ENCODE data around the gene PITPNM1. TPM values are rescaled to one million over a fixed set of nuclear protein-coding genes. Genes with fewer than 3 reads are reported as not detected.
"Not testable (repeated sequence)": the region's sequence is repeated elsewhere in the genome, so short reads cannot be mapped to it uniquely, and the experiment has no call there.

Gene PITPNM1
- total and polyA plus RNA-seq, 2 experiments from 2014 or later: 10.8 to 30.7 TPM

DNA sequence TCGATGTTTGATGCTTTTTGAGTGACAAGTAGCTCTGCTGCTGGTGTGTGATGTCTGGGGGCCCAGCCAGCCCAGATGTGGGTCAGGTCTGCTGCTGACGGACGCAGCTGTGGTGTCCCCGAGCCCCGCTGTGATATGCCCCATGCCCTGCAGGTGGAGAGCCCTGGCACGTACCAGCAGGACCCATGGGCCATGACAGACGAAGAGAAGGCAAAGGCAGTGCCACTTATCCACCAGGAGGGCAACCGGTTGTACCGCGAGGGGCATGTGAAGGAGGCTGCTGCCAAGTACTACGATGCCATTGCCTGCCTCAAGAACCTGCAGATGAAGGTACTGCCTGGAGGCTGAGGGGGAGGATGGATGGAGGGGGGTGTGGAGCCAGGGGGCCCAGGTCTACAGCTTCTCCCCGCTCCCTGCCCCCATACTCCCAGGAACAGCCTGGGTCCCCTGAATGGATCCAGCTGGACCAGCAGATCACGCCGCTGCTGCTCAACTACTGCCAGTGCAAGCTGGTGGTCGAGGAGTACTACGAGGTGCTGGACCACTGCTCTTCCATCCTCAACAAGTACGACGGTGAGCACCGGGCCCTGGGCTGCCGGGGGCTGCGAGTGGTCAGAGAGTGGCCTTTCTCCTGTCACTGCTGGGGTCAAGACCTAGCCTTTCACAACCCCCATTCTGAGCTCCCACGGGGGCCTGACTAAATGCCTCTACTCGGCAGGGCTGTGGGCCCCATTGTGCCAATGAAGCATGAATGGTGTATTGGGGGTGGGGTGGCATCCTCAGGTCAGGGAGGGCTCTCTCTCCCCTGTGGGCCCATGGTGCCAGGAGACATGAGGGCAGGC, 15.1 kb downstream of the PITPNM1 start:
- in situ Hi-C loops (cut with MboI): no loop called here

DNA sequence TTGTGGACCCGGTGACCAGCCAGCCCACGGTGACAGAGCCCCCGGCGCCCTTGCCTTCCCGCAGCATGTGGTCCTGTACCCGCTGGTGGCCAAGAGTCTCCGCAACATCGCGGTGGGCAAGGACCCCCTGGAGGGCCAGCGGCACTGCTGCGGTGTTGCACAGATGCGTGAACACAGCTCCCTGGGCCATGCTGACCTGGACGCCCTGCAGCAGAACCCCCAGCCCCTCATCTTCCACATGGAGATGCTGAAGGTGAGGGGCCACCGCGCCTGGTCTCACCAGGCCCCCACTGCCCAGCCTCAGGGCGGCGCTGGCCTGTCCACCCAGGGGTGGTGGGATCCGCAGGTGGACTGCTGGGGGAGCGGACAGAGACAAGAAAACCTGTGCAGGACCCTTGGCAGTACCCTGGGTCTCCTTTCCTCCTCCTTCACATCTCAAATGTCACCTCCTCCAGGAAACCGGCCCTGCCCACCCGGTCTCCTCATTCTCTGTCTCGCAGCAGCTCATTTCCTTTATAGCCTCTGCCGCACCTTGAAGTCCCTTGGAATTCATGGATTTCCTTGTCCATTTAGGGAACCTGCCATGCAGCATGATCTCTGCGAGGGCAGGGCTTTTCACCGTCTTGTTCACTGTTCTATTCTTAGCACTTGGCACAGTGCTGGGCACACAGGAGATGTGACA, 15.8 kb downstream of the PITPNM1 start:
- H3K4me1 ChIP-seq (ENCODE audit: insufficient read depth): no peaks in the 10 kb centered on the region
- no peak overlapping the region for H2AFZ ChIP-seq
- H3K79me2 ChIP-seq (ENCODE audit: insufficient read depth): peaks cover 12% of the 10 kb centered on the region; the same call in 1 of the 2 replicates
- no peaks in the 10 kb centered on the region for H3F3A ChIP-seq (ENCODE audit: insufficient read depth)
- H3K4me2 ChIP-seq (ENCODE audit: unreplicated experiment): no peak overlapping the region
- no peaks in the 10 kb centered on the region for H3K9me2 ChIP-seq (ENCODE audit: insufficient read depth)
- TF ChIP-seq EZH2phosphoT487 (IDR thresholded peaks at IDR 0.05; ENCODE audit: insufficient read depth, low read depth) (no peak), EZH2 (IDR thresholded peaks at IDR 0.05; ENCODE audit: insufficient read depth, poor library complexity, severe bottlenecking) (no peak)
- no peaks in the 10 kb centered on the region for H4K20me1 ChIP-seq (ENCODE audit: insufficient read depth)
- H3K9ac ChIP-seq: no peak overlapping the region
- DNase-seq: no peak
- no peak overlapping the region for H3K27ac ChIP-seq
- H3K9me3 ChIP-seq (ENCODE audit: low read depth): no peaks in the 10 kb centered on the region
- in situ Hi-C loops (cut with MboI): no loop called here
- no peaks in the 10 kb centered on the region for H3K36me3 ChIP-seq (ENCODE audit: low read depth)
- 90 to 91% methylated on average over 23 of the region's 25 CpGs for WGBS, 2 experiments (ENCODE audit: low coverage in 1 of 2, low lambda C conversion rate in 2 of 2, missing lambda C conversion rate in 2 of 2)
- no peaks in the 10 kb centered on the region for H3K27me3 ChIP-seq (replicated peaks; ENCODE audit: insufficient read depth)
- no peak overlapping the region for H3K4me3 ChIP-seq

More for the DNA sequence above, 15.1 kb downstream of the PITPNM1 start:
- Histone ChIP-seq H3K4me2 (ENCODE audit: unreplicated experiment) (no peak overlapping the region), H3K27ac (no peak overlapping the region), H4K20me1 (ENCODE audit: insufficient read depth) (no peaks in the 10 kb centered on the region), H3K79me2 (ENCODE audit: insufficient read depth) (0 out of 2 replicates have a peak, but pooled peaks cover 9% of the 10 kb centered on the region), H3K9ac (no peak overlapping the region), H3K27me3 (replicated peaks; ENCODE audit: insufficient read depth) (no peaks in the 10 kb centered on the region), H3K4me1 (ENCODE audit: insufficient read depth) (no peaks in the 10 kb centered on the region), H3K9me3 (ENCODE audit: low read depth) (no peaks in the 10 kb centered on the region), H3F3A (ENCODE audit: insufficient read depth) (no peaks in the 10 kb centered on the region), H3K9me2 (ENCODE audit: insufficient read depth) (no peaks in the 10 kb centered on the region), H2AFZ (no peak overlapping the region), H3K4me3 (no peak overlapping the region), H3K36me3 (ENCODE audit: low read depth) (no peaks in the 10 kb centered on the region)
- WGBS, 2 experiments (ENCODE audit: low coverage in 1 of 2, low lambda C conversion rate in 2 of 2, missing lambda C conversion rate in 2 of 2): 91 to 92% methylated on average over 22 to 23 of the region's 23 CpGs
- TF ChIP-seq EZH2phosphoT487 (IDR thresholded peaks at IDR 0.05; ENCODE audit: insufficient read depth, low read depth): no peak
- TF ChIP-seq EZH2 (IDR thresholded peaks at IDR 0.05; ENCODE audit: insufficient read depth, poor library complexity, severe bottlenecking): no peak
- DNase-seq: no peak

DNA sequence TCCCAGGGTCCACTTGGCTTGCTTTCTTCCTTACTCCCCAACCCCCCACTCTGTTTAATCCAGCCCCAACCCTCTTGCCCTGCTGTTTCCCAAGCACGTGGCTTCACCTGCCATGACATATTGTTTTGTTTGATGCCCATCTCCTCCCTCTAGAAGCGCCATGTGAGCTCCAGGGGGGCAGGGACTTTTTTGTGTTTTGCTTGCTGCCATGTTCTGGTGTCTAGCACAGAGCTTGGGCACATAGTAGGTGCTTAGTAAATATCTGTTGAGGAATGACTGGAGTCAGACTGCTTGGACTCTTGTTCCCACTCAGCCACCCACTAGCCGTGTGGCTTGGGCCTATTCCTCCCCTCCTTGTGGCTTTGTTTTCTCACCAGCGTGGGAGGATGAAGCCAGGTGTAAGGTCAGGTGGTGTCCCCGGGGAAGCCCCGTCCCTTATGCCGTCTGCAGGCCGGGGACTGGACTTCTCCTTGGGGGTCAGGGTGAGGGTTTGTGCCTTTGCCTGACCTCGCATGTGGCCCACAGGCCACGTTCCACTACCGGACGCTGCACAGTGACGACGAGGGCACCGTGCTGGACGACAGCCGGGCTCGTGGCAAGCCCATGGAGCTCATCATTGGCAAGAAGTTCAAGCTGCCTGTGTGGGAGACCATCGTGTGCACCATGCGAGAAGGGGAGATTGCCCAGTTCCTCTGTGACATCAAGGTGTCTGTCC, 18.5 kb downstream of the PITPNM1 start:
- no peaks in the 10 kb centered on the region for H3K9me2 ChIP-seq (ENCODE audit: insufficient read depth)
- no peaks in the 10 kb centered on the region for H3K9me3 ChIP-seq (ENCODE audit: low read depth)
- H3K36me3 ChIP-seq (ENCODE audit: low read depth): no peaks in the 10 kb centered on the region
- H3K27me3 ChIP-seq (replicated peaks; ENCODE audit: insufficient read depth): no peaks in the 10 kb centered on the region
- no peak overlapping the region for H3K4me3 ChIP-seq
- peaks cover 7% of the 10 kb centered on the region; the same call in 1 of the 2 replicates for H3K4me1 ChIP-seq (ENCODE audit: insufficient read depth)
- in situ Hi-C loops (cut with MboI): no loop called here
- H3K9ac ChIP-seq: no peak overlapping the region
- H2AFZ ChIP-seq: no peak overlapping the region
- no peak overlapping the region for H3K27ac ChIP-seq
- TF ChIP-seq EZH2phosphoT487 (IDR thresholded peaks at IDR 0.05; ENCODE audit: insufficient read depth, low read depth) (no peak), EZH2 (IDR thresholded peaks at IDR 0.05; ENCODE audit: insufficient read depth, poor library complexity, severe bottlenecking) (no peak)
- H3F3A ChIP-seq (ENCODE audit: insufficient read depth): no peaks in the 10 kb centered on the region
- 87 to 91% methylated on average over 19 to 20 of the region's 20 CpGs for WGBS, 2 experiments (ENCODE audit: low coverage in 1 of 2, low lambda C conversion rate in 2 of 2, missing lambda C conversion rate in 2 of 2)
- DNase-seq: no peak
- H3K79me2 ChIP-seq (ENCODE audit: insufficient read depth): peaks cover 24% of the 10 kb centered on the region
- H3K4me2 ChIP-seq (ENCODE audit: unreplicated experiment): no peak overlapping the region
- no peaks in the 10 kb centered on the region for H4K20me1 ChIP-seq (ENCODE audit: insufficient read depth)

DNA sequence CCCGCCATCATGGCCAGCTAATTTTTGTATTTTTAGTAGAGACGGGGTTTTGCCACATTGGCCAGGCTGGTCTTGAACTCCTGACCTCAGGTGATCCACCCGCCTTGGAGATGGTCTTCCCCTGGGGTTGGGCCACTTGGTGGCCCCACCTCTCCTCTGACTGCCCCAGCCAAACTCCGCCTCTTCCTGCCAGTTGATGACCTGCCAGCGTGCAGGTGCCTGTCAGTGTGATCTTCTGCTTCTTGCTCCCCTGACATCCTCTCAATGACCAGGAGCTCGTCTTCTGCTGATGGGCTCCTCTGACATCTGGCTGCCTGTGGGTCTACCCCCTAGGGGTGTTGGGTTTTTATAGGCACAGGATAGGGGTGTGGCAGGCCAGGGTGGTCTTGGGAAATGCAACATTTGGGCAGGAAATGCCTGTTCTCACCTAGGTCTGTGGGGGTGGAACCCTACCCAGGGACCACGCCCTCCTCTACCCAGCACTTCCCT, 19.2 kb downstream of the PITPNM1 start:
- not testable (repeated sequence) for DNase-seq, H3K9ac ChIP-seq

More for the DNA sequence above, 19.2 kb downstream of the PITPNM1 start:
- H3K4me2 ChIP-seq (ENCODE audit: unreplicated experiment); H3K4me1 ChIP-seq (ENCODE audit: insufficient read depth); H3K4me3 ChIP-seq; H3K27me3 ChIP-seq (replicated peaks; ENCODE audit: insufficient read depth); H3K27ac ChIP-seq; in situ Hi-C loops (cut with MboI); H3K36me3 ChIP-seq (ENCODE audit: low read depth); H3K9me3 ChIP-seq (ENCODE audit: low read depth); H3F3A ChIP-seq (ENCODE audit: insufficient read depth); H2AFZ ChIP-seq; H3K9me2 ChIP-seq (ENCODE audit: insufficient read depth); H4K20me1 ChIP-seq (ENCODE audit: insufficient read depth): not testable (repeated sequence)
- 86 to 89% methylated on average over 7 of the region's 7 CpGs for WGBS, 2 experiments (ENCODE audit: low coverage in 1 of 2, low lambda C conversion rate in 2 of 2, missing lambda C conversion rate in 2 of 2)
- H3K79me2 ChIP-seq (ENCODE audit: insufficient read depth): peaks cover 24% of the 10 kb centered on the region
